ENCODE measurements around the gene CNOT6L. TPM values are rescaled to one million over a fixed set of nuclear protein-coding genes. Genes with fewer than 3 reads are reported as not detected.

CNOT6L gene
- total and polyA plus RNA-seq, 2 of the 4 experiments (the other 2 are of a cell fraction): 3.5 to 21.1 TPM

GRCh38 chr4:77815636-77816035 is 3.5 kb downstream of the CNOT6L start:
- Histone ChIP-seq H2BK15ac (ENCODE audit: low read depth, low read length) (no peak overlapping the region), H3K4me3 (ENCODE audit: insufficient read depth, low read depth, low read length) (no peak overlapping the region), H2AK5ac (ENCODE audit: low read depth, low read length) (no peak overlapping the region), H3K14ac (replicated peaks; ENCODE audit: low read depth, low read length) (no peak overlapping the region), H3K79me1 (ENCODE audit: low read depth in 1 of 2, low read length in 2 of 2) (peaks cover 8 to 23% of the 10 kb centered on the region in 2 experiments), H4K20me1 (ENCODE audit: insufficient read depth, low read length) (peaks cover 16% of the 10 kb centered on the region; the same call in 1 of the 2 replicates), H3K27ac (ENCODE audit: insufficient read depth, low read length) (no peak overlapping the region), H2BK120ac (ENCODE audit: low read depth, low read length) (no peak overlapping the region), H4K8ac (ENCODE audit: low read depth in 2 of 2, low read length in 2 of 2) (no peak overlapping the region), H3K36me3 (ENCODE audit: control insufficient read depth, insufficient read depth, low read length) (no peaks in the 10 kb centered on the region), H3K18ac (ENCODE audit: low read depth, low read length) (no peak overlapping the region), H3K23ac (ENCODE audit: low read depth, low read length) (no peak overlapping the region), H3K27me3 (ENCODE audit: control insufficient read depth, insufficient read depth, low read length) (no peaks in the 10 kb centered on the region), H2BK5ac (ENCODE audit: low read depth, low read length, poor library complexity, severe bottlenecking) (no peak overlapping the region), H3K4ac (ENCODE audit: low read depth, low read length) (no peak overlapping the region), H3K56ac (ENCODE audit: extremely low read depth, insufficient read depth, low read length) (no peak overlapping the region), H3K4me2 (ENCODE audit: low read depth, low read length) (no peak overlapping the region), H4K5ac (ENCODE audit: low read depth, low read length) (no peak overlapping the region), H3K9ac (ENCODE audit: low read depth, low read length) (no peak overlapping the region), H2AK9ac (replicated peaks; ENCODE audit: low read depth, low read length, poor library complexity) (no peak overlapping the region), H3K9me3 (ENCODE audit: control insufficient read depth, insufficient read depth, low read length) (no peaks in the 10 kb centered on the region), H3K4me1 (ENCODE audit: control insufficient read depth, insufficient read depth, low read length) (peaks cover 2% of the 10 kb centered on the region; the same call in 1 of the 2 replicates), H2BK20ac (ENCODE audit: low read depth, low read length) (no peak overlapping the region), H4K91ac (ENCODE audit: insufficient read depth, low read depth, low read length) (no peak overlapping the region), H2AFZ (replicated peaks; ENCODE audit: low read length, poor library complexity) (no peak overlapping the region), H3K9me1 (ENCODE audit: insufficient read depth, low read length) (no peaks in the 10 kb centered on the region)
- intact Hi-C loops (cut with micrococcal nuclease) (loop anchor here (5.0 kb wide), 2 partner anchors 38 to 118 kb away; no protein-coding TSS in a partner anchor), in situ Hi-C loops (cut with MboI; ENCODE audit: low sequenced_read_pairs) (no loop called here), dilution Hi-C loops (cut with HindIII; ENCODE audit: low sequenced_read_pairs, unreplicated experiment) (no loop called here)
- CTCF ChIA-PET: interaction anchor here (0.6 kb wide), 2 partner anchors 15 to 36 kb away, joined by 3 to 4 read pairs; no protein-coding TSS in a partner anchor
- DNase-seq (no peak), ATAC-seq (ENCODE audit: low read depth) (no peak)
- no peak for TF ChIP-seq SMC3 (IDR thresholded peaks at IDR 0.05; ENCODE audit: low read depth, low read length)
- no peak for TF ChIP-seq CHD1 (IDR thresholded peaks at IDR 0.05; ENCODE audit: low read depth, low read length)
- no peak for TF ChIP-seq MAFK (IDR thresholded peaks at IDR 0.05; ENCODE audit: low read depth, low read length)
- no peak for TF ChIP-seq BHLHE40 (IDR thresholded peaks at IDR 0.05; ENCODE audit: low read depth, low read length)
- TF ChIP-seq, protein P1, sequence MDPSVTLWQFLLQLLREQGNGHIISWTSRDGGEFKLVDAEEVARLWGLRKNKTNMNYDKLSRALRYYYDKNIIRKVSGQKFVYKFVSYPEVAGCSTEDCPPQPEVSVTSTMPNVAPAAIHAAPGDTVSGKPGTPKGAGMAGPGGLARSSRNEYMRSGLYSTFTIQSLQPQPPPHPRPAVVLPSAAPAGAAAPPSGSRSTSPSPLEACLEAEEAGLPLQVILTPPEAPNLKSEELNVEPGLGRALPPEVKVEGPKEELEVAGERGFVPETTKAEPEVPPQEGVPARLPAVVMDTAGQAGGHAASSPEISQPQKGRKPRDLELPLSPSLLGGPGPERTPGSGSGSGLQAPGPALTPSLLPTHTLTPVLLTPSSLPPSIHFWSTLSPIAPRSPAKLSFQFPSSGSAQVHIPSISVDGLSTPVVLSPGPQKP (IDR thresholded peaks at IDR 0.05; ENCODE audit: borderline replicate concordance, low read depth, low read length): no peak
- TF ChIP-seq MAZ (IDR thresholded peaks at IDR 0.05; ENCODE audit: borderline replicate concordance, low read depth, low read length): no peak
- POLR2A ChIA-PET (ENCODE audit: unreplicated experiment): no interaction called here
- BruUV-seq (replicated peaks): no TSS peak
